GM12875 (cell line): Measurements from ENCODE around the gene DCP1A.

ENCODE experiments used
- H3K4me3 ChIP-seq: one replicate; pipeline ENCODE4 v1.5.1; 2011; ENCODE audit warnings: low read depth, low read length, control low read depth
- CTCF ChIP-seq: IDR thresholded peaks from 2 replicates; pipeline ENCODE4 v1.5.1; 2011; ENCODE audit warnings: low read depth, mild to moderate bottlenecking, control low read depth, inconsistent platforms, low read length, moderate library complexity, borderline replicate concordance; ENCODE audit not compliant: insufficient read depth

DCP1A gene

GRCh38 chr3:53258600-53259426, 88.5 kb downstream of the DCP1A start:
- H3K4me3 ChIP-seq = no peak overlapping the region
- no peak for TF ChIP-seq CTCF

- no peak overlapping the region for H3K4me3 ChIP-seq
- TF ChIP-seq CTCF = no peak
These were observed 89.9 kb downstream of the DCP1A start for GRCh38 chr3:53257465-53257864.

GRCh38 chr3:53256704-53257055, 90.7 kb downstream of the DCP1A start:
- no peak overlapping the region for H3K4me3 ChIP-seq
- TF ChIP-seq CTCF = no peak

- H3K4me3 ChIP-seq = peak within 1 kb of the TSS; percentile 83
- no peak for TF ChIP-seq CTCF
These were observed 91.3 kb downstream of the DCP1A start, which contains the start of gene TKT for GRCh38 chr3:53255775-53256703. TKT (minus strand) TSS chr3:53256022; CDS start chr3:53255942, 80 bp downstream.

GRCh38 chr3:53255423-53255774, 91.9 kb downstream of the DCP1A start:
- TF ChIP-seq CTCF = no peak
- peak overlapping the region; percentile 83 for H3K4me3 ChIP-seq

GRCh38 chr3:53254509-53255422, 92.6 kb downstream of the DCP1A start:
- no peak for TF ChIP-seq CTCF

More at GRCh38 chr3:53254509-53255422, 92.6 kb downstream of the DCP1A start:
- H3K4me3 ChIP-seq = peak overlapping the region; percentile 83
